Epithelial cell of esophagus (primary cell): Measurements from ENCODE around the gene ITPK1.

ENCODE experiments used
- DNase-seq: peaks from one replicate; pipeline ENCODE4 v3.0.0; 2010; ENCODE audit warnings: low read depth
- H3K4me3 ChIP-seq: 2 replicates; pipeline ENCODE4 v1.5.1; 2011; ENCODE audit warnings: mild to moderate bottlenecking, low read length, control low read depth
- TF ChIP-seq, protein P1 (sequence below): IDR thresholded peaks from 2 replicates; pipeline ENCODE4 v1.5.1; 2011; ENCODE audit warnings: low read depth, mild to moderate bottlenecking, low read length, control low read depth, inconsistent platforms; ENCODE audit not compliant: insufficient read depth; ENCODE audit errors: missing control alignments

The ITPK1 gene

GRCh38 chr14:93027810-93028723, 87.7 kb downstream of the ITPK1 start:
- TF ChIP-seq, protein P1, sequence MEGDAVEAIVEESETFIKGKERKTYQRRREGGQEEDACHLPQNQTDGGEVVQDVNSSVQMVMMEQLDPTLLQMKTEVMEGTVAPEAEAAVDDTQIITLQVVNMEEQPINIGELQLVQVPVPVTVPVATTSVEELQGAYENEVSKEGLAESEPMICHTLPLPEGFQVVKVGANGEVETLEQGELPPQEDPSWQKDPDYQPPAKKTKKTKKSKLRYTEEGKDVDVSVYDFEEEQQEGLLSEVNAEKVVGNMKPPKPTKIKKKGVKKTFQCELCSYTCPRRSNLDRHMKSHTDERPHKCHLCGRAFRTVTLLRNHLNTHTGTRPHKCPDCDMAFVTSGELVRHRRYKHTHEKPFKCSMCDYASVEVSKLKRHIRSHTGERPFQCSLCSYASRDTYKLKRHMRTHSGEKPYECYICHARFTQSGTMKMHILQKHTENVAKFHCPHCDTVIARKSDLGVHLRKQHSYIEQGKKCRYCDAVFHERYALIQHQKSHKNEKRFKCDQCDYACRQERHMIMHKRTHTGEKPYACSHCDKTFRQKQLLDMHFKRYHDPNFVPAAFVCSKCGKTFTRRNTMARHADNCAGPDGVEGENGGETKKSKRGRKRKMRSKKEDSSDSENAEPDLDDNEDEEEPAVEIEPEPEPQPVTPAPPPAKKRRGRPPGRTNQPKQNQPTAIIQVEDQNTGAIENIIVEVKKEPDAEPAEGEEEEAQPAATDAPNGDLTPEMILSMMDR = no peak
- H3K4me3 ChIP-seq = no peak overlapping the region
- no peak for DNase-seq

DNA sequence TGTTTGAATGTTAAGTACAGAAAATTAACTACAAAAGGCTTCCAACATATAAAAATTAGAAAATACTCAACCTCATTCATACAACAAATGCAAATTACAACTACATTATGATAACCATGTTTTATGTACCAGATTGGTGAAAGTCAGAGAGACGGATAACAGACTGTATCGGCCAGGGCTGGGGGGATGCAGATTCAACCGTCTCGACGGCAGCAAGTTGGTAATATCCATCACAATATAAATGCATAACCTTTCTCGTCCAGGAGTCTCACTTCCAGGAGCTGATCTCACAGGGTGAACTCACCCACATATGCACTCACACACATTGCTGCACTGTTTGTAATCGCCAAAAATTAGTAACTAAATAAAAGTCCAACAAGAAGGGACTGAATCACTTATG, 89.4 kb downstream of the ITPK1 start:
- H3K4me3 ChIP-seq = no peak overlapping the region
- TF ChIP-seq, protein P1 = no peak
- DNase-seq = no peak

- TF ChIP-seq, protein P1 = no peak
- no peak overlapping the region for H3K4me3 ChIP-seq
- DNase-seq = no peak
Measured at GRCh38 chr14:93025055-93025454, 90.7 kb downstream of the ITPK1 start.

DNA sequence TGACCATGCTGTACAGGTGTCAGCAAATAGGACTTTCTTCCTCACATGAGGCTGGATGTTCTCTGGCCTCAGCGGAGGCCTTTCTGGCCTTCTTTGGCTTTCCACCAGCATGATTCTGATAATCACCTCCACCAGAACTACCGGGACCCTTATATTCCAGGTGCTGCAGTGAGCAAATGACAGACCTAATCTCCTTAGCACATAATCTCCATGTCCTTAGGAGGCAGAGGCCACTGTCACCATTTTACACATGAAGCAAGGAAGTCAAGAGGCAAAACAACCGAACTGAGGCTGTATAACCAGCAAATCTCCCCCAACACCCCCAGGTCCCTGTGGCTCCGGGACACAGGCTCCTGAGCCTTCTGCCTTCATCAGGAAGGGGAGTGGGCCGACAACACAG, 91.2 kb downstream of the ITPK1 start:
- DNase-seq = no peak
- TF ChIP-seq, protein P1 = no peak
- no peak overlapping the region for H3K4me3 ChIP-seq

DNA sequence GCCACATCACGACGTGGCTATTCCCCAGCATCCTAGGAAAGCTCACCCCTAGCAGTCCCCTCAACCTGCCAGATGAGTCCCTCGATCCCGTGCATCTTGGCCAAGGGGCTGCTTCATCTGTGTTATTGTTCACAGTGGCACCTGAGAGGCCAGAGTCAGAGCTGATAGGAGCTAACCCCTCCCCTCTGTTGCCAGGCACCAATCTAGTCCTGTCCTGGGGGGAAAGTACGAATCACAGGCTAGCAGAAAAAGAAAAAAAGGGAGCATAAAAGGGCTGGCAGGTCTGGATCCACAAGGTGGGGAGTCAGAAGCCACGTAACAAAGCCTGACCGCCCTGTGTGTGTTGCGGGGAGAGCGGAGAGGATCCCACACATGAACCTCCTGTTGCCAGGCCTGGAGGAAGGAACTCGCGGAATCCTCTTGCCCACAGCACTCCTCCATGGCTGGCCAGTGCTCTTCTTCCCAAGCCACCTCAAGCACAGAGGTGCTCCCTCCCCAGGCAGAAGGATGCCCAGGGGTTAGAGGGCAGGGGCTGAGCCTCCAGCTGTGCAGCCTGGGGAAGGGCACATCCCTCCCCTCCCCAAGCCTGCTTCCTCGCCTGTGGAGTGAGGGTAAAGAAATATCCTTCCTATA, 91.8 kb downstream of the ITPK1 start:
- no peak overlapping the region for H3K4me3 ChIP-seq
- TF ChIP-seq, protein P1 = no peak
- DNase-seq = peak; percentile 17

DNA sequence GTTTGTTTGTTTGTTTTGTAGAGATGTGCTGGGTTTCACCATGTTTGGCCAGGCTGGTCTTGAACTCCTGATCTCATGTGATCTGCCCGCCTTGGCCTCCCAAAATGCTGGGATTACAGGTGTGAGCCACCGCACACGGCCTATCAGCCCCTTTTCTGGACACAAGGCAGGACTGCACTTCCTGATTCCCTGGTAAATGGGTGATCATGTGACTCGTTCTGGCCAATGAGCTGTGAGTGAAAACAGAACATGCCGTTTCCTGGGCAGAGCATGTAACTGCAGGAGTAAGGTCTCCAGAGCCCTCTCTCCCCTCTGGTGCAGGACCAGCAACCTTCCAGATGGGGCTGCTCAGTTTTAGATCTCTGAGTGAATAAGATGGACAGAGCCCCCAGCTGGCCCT, 92.7 kb downstream of the ITPK1 start:
- no peak for DNase-seq
- no peak overlapping the region for H3K4me3 ChIP-seq
- TF ChIP-seq, protein P1 = no peak
